Activated B cell treated with CpG ODN at 0.5 μM for 24 hours (primary cell): ENCODE data around the gene MFAP3L. TPM values are rescaled to one million over a fixed set of nuclear protein-coding genes. Genes with fewer than 3 reads are reported as not detected.

Experiments
- ATAC-seq: fragments of 200-7000 bp; cut with Tn5 transposase; one replicate; pipeline ENCODE4 v1.10.0; 2021; ENCODE audit warnings: low read depth, mild to moderate bottlenecking, moderate library complexity
- CTCF ChIA-PET: fragments of 350-600 bp; sonication (Branson Sonifier 250); formaldehyde crosslinking; loops from one replicate; lab custom pipeline; 2021; ENCODE audit warnings: antibody characterized with exemption; lab: Charles Lee
- POLR2A ChIA-PET: fragments of 350-600 bp; sonication (Branson Sonifier 250); formaldehyde crosslinking; loops from one replicate; lab custom pipeline; 2021; ENCODE audit warnings: antibody characterized with exemption; lab: Charles Lee
- DNase-seq: peaks from one replicate; pipeline ENCODE4 v3.0.0; 2022
- H3K27ac Mint-ChIP-seq: one replicate; pipeline ENCODE4 v1.8.0; 2020; ENCODE audit warnings: mixed read lengths
- H3K27me3 Mint-ChIP-seq: one replicate; pipeline ENCODE4 v1.8.0; 2021; ENCODE audit warnings: mixed read lengths
- H3K36me3 Mint-ChIP-seq: one replicate; pipeline ENCODE4 v1.8.0; 2021; ENCODE audit warnings: low read depth, mixed read lengths
- H3K4me1 Mint-ChIP-seq: one replicate; pipeline ENCODE4 v1.8.0; 2021; ENCODE audit warnings: mixed read lengths
- H3K4me3 Mint-ChIP-seq: one replicate; pipeline ENCODE4 v1.8.0; 2020; ENCODE audit warnings: mild to moderate bottlenecking, mixed read lengths
- H3K9me3 Mint-ChIP-seq: one replicate; pipeline ENCODE4 v1.8.0; 2020; ENCODE audit warnings: mixed read lengths
- intact Hi-C: fragments of 100-400 bp; cut with micrococcal nuclease; formaldehyde crosslinking; loops from one replicate; pipeline ENCODE4 v1.15.1; 2024
- total RNA-seq: library from RNA; stranded (reverse); gene quantifications from 2 replicates; pipeline ENCODE4 v1.2.3, GENCODE V29; 2022
- TF ChIP-seq, protein P1 (sequence below): fragments of 200-600 bp; IDR thresholded peaks from one replicate; pipeline ENCODE4 v1.8.0; 2022; ENCODE audit warnings: antibody characterized with exemption, mild to moderate bottlenecking

MFAP3L gene
- 0.44 and 1.0 TPM in 2 replicates for total RNA-seq

DNA sequence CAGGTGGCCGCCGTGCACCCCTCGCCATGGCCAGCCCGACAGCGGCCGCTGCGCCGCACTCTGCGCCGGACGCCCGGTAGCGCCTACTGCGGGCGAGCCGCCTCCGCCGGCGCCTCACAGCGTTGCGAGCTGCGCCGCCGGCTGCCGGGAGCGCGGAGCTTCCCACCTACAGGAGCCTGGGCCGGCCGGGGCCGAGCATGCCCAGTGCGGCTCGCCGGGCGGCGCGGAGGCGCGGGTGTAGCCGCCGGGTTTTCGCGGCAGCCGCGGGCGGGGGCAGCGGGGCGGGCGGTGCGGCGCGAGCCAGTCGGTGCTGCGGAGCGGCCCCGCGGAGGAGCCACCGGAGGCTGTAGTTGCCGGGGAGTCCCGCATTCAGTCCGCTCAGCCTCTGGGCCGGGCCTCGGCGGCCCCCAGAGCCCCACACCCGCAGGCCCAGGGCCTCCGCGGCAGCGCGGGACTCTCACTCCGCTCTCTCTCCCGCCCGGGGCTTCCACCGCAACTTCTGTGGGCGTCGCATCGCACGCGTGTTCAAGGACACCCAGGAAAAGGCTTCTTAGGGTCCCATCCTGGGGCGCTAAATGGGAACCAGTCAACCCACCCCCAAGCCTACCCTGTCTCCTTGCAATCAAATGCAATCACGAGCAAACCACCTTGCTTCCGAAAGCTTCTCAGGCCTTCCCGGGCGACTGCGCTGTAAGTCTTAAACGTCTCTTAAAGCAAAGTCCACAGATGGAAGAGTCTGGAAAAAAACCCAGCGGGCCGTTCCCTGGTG is at the start of gene MFAP3L:
MFAP3L (minus strand) TSS at position 143 of the 769 bp plus-strand sequence. CDS start 20,518 bp downstream, outside the sequence.
- Mint-ChIP-seq H3K4me1 (peaks cover 13% of the 10 kb centered on the region), H3K9me3 (no peaks in the 10 kb centered on the region), H3K27me3 (peaks cover 21% of the 10 kb centered on the region), H3K36me3 (no peaks in the 10 kb centered on the region), H3K27ac (peak within 1 kb of the TSS; percentile 62), H3K4me3 (peak within 1 kb of the TSS; percentile 89)
- DNase-seq, result peak; percentile 87
- TF ChIP-seq, protein P1, sequence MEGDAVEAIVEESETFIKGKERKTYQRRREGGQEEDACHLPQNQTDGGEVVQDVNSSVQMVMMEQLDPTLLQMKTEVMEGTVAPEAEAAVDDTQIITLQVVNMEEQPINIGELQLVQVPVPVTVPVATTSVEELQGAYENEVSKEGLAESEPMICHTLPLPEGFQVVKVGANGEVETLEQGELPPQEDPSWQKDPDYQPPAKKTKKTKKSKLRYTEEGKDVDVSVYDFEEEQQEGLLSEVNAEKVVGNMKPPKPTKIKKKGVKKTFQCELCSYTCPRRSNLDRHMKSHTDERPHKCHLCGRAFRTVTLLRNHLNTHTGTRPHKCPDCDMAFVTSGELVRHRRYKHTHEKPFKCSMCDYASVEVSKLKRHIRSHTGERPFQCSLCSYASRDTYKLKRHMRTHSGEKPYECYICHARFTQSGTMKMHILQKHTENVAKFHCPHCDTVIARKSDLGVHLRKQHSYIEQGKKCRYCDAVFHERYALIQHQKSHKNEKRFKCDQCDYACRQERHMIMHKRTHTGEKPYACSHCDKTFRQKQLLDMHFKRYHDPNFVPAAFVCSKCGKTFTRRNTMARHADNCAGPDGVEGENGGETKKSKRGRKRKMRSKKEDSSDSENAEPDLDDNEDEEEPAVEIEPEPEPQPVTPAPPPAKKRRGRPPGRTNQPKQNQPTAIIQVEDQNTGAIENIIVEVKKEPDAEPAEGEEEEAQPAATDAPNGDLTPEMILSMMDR, result no peak
- CTCF ChIA-PET, result no interaction called here
- intact Hi-C loops, result loop anchor here (1.0 to 10.0 kb wide), 8 partner anchors 268 to 1712 kb away; partner anchors contain the start of genes CBR4, DDX60, DDX60L and NEK1
- POLR2A ChIA-PET, result interaction anchor here (1.0 to 1.4 kb wide), 2 partner anchors 406 to 415 kb away, joined by 3 to 5 read pairs; partner anchors contain the start of gene CLCN3
- peak; percentile 78 for ATAC-seq

DNA sequence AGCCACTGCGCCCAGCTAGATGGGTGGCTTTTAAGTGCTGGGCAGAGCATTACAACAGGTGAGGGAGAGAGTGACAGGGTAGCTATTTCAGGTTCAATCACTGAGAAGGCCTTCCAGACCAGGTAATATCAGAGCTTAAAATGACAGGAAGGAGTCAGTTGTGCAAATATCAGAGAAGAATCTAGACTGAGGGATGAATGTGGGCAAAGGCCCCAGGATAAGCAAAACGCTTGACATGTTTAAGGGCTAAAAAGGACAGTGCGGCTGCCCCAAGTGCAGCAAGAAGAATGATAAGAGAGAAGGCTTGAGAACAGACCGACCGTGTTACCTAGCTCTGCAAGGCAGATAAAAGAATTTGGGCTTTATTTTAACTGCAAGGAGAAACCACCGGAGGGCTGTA is 45.0 kb upstream of the MFAP3L start:
- H3K4me3 Mint-ChIP-seq, result no peak overlapping the region
- CTCF ChIA-PET, result no interaction called here
- ATAC-seq (no peak), DNase-seq (no peak)
- no peaks in the 10 kb centered on the region for H3K9me3 Mint-ChIP-seq
- no peak overlapping the region for H3K27ac Mint-ChIP-seq
- H3K4me1 Mint-ChIP-seq, result no peaks in the 10 kb centered on the region
- peaks cover 3% of the 10 kb centered on the region for H3K27me3 Mint-ChIP-seq
- TF ChIP-seq, protein P1, result no peak
- POLR2A ChIA-PET, result no interaction called here
- intact Hi-C loops, result no loop called here
- no peaks in the 10 kb centered on the region for H3K36me3 Mint-ChIP-seq

DNA sequence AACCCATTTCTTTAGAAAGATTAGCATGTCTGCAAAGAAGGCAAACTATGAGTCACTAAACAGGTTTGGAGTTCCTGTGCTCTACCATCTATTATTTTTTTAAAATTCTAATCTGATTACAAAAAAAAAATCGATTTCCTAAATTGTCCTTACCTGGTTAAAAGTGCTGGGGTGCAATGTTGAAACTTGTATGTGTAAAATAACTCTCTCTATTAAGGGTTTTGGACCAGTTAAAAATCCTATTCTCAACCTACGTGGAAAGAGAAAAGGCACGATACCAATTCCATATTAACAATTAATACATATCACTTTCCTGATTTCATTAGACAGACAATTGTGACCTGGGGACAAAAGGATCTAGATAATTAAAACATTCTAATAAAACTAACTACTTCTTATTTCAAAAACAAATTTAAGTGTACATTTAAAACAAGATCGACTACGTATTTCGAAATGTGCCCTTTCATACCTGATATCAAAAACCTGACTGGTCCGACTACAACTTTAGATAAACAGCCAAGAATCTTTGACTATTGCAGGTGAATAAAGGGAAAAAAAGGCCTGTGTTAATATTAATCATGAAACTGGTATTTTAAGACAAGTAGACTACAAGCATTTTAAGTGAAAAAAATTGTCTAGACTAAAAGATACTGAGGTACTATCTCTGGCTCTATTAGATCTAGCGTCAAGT is 42.4 kb upstream of the MFAP3L start:
- no peaks in the 10 kb centered on the region for H3K36me3 Mint-ChIP-seq
- ATAC-seq, result no peak
- DNase-seq, result no peak
- ChIA-PET CTCF (no interaction called here), POLR2A (no interaction called here)
- no peaks in the 10 kb centered on the region for H3K4me1 Mint-ChIP-seq
- no peaks in the 10 kb centered on the region for H3K27me3 Mint-ChIP-seq
- intact Hi-C loops, result no loop called here
- TF ChIP-seq, protein P1, result no peak
- H3K27ac Mint-ChIP-seq, result no peak overlapping the region
- H3K9me3 Mint-ChIP-seq, result no peaks in the 10 kb centered on the region
- no peak overlapping the region for H3K4me3 Mint-ChIP-seq

DNA sequence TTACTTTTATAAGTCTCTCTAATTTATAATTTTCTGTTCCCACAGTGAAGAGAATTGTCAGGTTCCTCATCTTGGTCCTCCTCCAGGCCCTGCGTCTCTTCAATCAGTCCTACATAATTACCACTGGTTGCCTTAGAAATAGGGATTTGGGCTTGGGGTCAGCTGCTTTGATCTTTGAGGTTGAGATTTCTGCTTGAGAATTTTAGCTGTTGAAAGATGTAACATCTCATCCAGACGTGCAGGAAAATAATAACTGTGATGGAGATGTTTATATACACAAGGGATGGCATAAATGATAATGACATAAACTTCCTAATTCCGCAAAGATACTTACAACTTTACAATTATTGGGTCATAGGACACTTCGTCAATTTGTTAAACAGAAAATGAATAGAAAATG is 33.2 kb upstream of the MFAP3L start:
- intact Hi-C loops, result no loop called here
- DNase-seq (no peak), ATAC-seq (no peak)
- TF ChIP-seq, protein P1, result no peak
- ChIA-PET POLR2A (no interaction called here), CTCF (no interaction called here)
- Mint-ChIP-seq H3K4me3 (no peak overlapping the region), H3K27ac (no peak overlapping the region), H3K4me1 (no peaks in the 10 kb centered on the region), H3K27me3 (peaks cover 8% of the 10 kb centered on the region), H3K9me3 (no peaks in the 10 kb centered on the region), H3K36me3 (no peaks in the 10 kb centered on the region)

DNA sequence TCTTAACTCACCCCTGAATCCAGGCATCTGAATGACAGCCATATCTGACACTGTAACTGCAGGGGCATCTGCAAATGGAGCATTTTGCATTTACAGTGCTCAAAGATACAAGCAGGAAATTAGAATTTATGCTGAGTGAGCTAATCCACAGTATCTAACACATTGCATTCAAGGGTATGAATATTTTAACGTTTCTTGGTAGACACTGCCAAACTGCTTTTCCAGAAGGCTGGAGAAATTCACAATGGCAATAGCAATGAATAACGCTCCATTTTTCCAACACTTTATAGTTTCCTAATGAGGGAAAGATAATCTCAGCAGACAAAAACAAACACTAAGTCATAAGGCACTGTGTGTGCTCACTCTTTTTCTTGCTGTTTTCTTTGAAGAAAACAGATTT is 32.6 kb upstream of the MFAP3L start:
- DNase-seq (no peak), ATAC-seq (no peak)
- H3K27ac Mint-ChIP-seq, result no peak overlapping the region
- no peaks in the 10 kb centered on the region for H3K4me1 Mint-ChIP-seq
- H3K9me3 Mint-ChIP-seq, result no peaks in the 10 kb centered on the region
- intact Hi-C loops, result no loop called here
- H3K27me3 Mint-ChIP-seq, result peaks cover 8% of the 10 kb centered on the region
- no peaks in the 10 kb centered on the region for H3K36me3 Mint-ChIP-seq
- H3K4me3 Mint-ChIP-seq, result no peak overlapping the region
- POLR2A ChIA-PET, result no interaction called here
- CTCF ChIA-PET, result no interaction called here
- TF ChIP-seq, protein P1, result no peak
